Renal cortical epithelial cell (primary cell): ENCODE data around the gene BRME1. TPM values are rescaled to one million over a fixed set of nuclear protein-coding genes. Genes with fewer than 3 reads are reported as not detected.
A peak's percentile ranks its signal among the peaks of the same experiment; 100 is the strongest.

Experiments
- DNase-seq: peaks from one replicate; pipeline ENCODE4 v3.0.0-alpha.2; 2011; ENCODE audit warnings: low read depth
- total RNA-seq: library from RNA; depleted of rRNA; stranded (reverse); fragments of >200 nt; gene quantifications from 2 replicates; pipeline ENCODE4 v1.2.3, GENCODE V29; 2014

BRME1 gene
- total RNA-seq, 1 donor from 2014 or later: 0.25 TPM

GRCh38 chr19:13887517-13887916, 18.4 kb downstream of the BRME1 start:
- DNase-seq: peak; percentile 31

- no peak for DNase-seq
These were observed 18.9 kb downstream of the BRME1 start for GRCh38 chr19:13887018-13887436.

- no peak for DNase-seq
These were observed 20.0 kb downstream of the BRME1 start for GRCh38 chr19:13885826-13886365.

- no peak for DNase-seq
These were observed 21.0 kb downstream of the BRME1 start for GRCh38 chr19:13884726-13885591.

GRCh38 chr19:13883516-13884064, 22.3 kb downstream of the BRME1 start:
- no peak for DNase-seq

GRCh38 chr19:13882836-13883235, 23.1 kb downstream of the BRME1 start:
- no peak for DNase-seq

- no peak for DNase-seq
These were observed 23.5 kb downstream of the BRME1 start for GRCh38 chr19:13882419-13882795.

- no peak for DNase-seq
These were observed 24.1 kb downstream of the BRME1 start for GRCh38 chr19:13881692-13882418.

GRCh38 chr19:13881251-13881691, 24.6 kb downstream of the BRME1 start:
- DNase-seq: no peak

- DNase-seq: peak; percentile 88
These were observed 25.6 kb downstream of the BRME1 start for GRCh38 chr19:13880059-13881043.

- no peak for DNase-seq
These were observed 28.6 kb downstream of the BRME1 start for GRCh38 chr19:13877303-13877702.

GRCh38 chr19:13876834-13877233, 29.1 kb downstream of the BRME1 start, which contains the start of gene NANOS3:
Gene NANOS3, plus strand, starts transcription at chr19:13877134. Its CDS starts 115 bp downstream, at chr19:13877249.
- DNase-seq: no peak

GRCh38 chr19:13875824-13876223, 30.1 kb downstream of the BRME1 start:
- DNase-seq: no peak

- no peak for DNase-seq
These were observed 31.9 kb downstream of the BRME1 start for GRCh38 chr19:13873834-13874515.

GRCh38 chr19:13872695-13873389, 33.1 kb downstream of the BRME1 start:
- DNase-seq: no peak

- DNase-seq: no peak
These were observed 33.6 kb downstream of the BRME1 start for GRCh38 chr19:13872339-13872694.

- no peak for DNase-seq
These were observed 35.0 kb downstream of the BRME1 start for GRCh38 chr19:13870873-13871272.

- DNase-seq: no peak
These were observed 36.6 kb downstream of the BRME1 start for GRCh38 chr19:13869281-13869680.

- no peak for DNase-seq
These were observed 37.3 kb downstream of the BRME1 start for GRCh38 chr19:13868663-13869062.
